Measurements from ENCODE around the gene TTC39C. TPM values are rescaled to one million over a fixed set of nuclear protein-coding genes. Genes with fewer than 3 reads are reported as not detected.

The TTC39C gene
- total RNA-seq, 3 donors from 2014 or later = 8.1 to 14.6 (median 13.2) TPM

DNA sequence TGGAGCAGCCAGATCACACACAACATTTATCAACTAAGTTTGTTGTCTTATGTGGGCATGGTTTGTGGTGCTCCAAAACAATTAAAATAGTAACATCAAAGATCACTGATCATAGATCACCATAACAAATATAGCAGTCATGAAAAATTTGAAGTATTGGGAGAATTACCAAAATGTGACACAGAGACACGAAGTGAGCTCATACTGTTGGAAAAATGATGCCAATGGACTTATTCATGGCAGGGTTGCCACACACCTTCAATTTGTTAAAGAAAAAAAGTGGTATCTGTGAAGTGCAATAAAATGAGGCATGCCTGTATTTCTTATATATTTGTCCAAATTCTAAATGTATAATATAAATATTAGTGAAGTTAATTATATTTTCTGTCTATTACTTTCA lies 81.4 kb downstream of the TTC39C start:
- TF ChIP-seq CTCF (IDR thresholded peaks at IDR 0.05) = no peak
- intact Hi-C loops (cut with DNase I, micrococcal nuclease) = no loop called here
- H3K9me3 ChIP-seq = peaks cover 11% of the 10 kb centered on the region
- DNase-seq = no peak
- H3K4me3 ChIP-seq = no peak overlapping the region
- H3K4me1 ChIP-seq (ENCODE audit: low read depth) = no peaks in the 10 kb centered on the region
- H3K36me3 ChIP-seq (ENCODE audit: low read depth) = no peaks in the 10 kb centered on the region
- ATAC-seq = no peak

GRCh38 chr18:24103320-24104021 lies 88.9 kb downstream of the TTC39C start:
- DNase-seq (no peak), ATAC-seq (no peak)
- intact Hi-C loops (cut with DNase I, micrococcal nuclease) = no loop called here
- no peak for TF ChIP-seq CTCF (IDR thresholded peaks at IDR 0.05)
- Histone ChIP-seq H3K9me3 (no peaks in the 10 kb centered on the region), H3K4me3 (no peak overlapping the region), H3K36me3 (ENCODE audit: low read depth) (no peaks in the 10 kb centered on the region), H3K4me1 (ENCODE audit: low read depth) (no peaks in the 10 kb centered on the region)

DNA sequence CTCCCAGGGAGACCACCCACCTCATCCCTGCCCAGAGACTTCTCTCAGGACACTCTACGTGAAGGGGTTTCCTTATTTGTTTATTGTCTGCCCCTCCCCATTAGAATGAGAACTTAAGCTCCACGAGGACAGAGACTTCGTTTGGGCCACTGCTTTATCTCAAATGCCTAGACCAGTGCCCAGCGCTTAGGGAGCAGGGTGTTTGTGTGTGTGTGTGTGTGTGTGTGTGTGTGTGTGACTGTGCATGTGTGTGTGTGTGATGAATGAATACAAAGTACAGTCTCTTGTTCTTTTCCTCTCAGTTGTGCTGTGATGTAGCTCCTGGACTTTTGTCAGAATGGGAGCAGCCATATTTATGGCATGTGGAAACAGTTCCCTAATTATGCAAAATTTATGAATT lies 89.9 kb downstream of the TTC39C start:
- Histone ChIP-seq H3K9me3 (no peaks in the 10 kb centered on the region), H3K36me3 (ENCODE audit: low read depth) (no peaks in the 10 kb centered on the region), H3K4me1 (ENCODE audit: low read depth) (no peaks in the 10 kb centered on the region), H3K4me3 (no peak overlapping the region)
- DNase-seq = no peak
- ATAC-seq = no peak
- intact Hi-C loops (cut with DNase I, micrococcal nuclease) = no loop called here
- TF ChIP-seq CTCF (IDR thresholded peaks at IDR 0.05) = no peak

DNA sequence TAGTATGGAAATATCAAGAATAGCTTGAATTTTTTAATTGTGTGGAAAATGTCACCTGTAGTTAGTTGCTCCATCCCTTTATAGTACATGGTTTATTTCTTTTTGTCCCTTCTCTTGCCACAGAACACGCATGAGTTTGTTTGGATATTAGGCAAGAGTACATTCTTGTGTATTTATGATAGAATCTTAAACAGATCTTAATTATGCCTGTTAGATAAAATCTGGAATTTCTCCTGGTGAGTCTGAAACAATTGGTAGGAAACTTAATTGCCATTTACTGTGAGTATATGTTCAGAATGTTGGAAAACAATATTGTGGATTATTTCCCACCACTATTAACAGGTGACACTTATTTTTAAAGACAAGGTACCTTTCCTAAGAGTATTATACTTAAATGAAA lies 94.1 kb downstream of the TTC39C start:
- no peak for TF ChIP-seq CTCF (IDR thresholded peaks at IDR 0.05)
- Histone ChIP-seq H3K4me1 (ENCODE audit: low read depth) (no peaks in the 10 kb centered on the region), H3K36me3 (ENCODE audit: low read depth) (no peaks in the 10 kb centered on the region), H3K4me3 (no peak overlapping the region), H3K9me3 (no peaks in the 10 kb centered on the region)
- ATAC-seq (no peak), DNase-seq (no peak)
- intact Hi-C loops (cut with DNase I, micrococcal nuclease) = no loop called here

DNA sequence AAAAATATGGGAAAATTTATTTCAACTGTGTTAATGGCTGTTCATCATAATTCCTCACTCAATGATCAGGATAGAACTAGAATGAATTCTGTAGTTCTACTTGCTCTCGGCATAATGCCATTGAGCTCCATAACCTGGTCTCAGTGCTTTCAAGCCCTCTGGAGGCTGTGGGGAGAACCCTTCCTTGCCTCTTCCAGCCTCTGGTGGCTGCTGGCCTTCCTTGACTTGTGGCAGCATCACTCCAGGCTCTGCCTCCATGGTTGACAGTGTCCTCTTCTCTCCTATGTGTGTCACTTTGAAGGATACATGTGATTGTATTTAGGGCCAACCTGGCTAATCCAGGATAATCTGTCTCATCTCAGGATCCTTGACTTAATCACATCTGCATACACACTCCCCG lies 97.4 kb downstream of the TTC39C start:
- no peaks in the 10 kb centered on the region for H3K36me3 ChIP-seq (ENCODE audit: low read depth)
- TF ChIP-seq CTCF (IDR thresholded peaks at IDR 0.05) = no peak
- no peak for DNase-seq
- H3K4me1 ChIP-seq (ENCODE audit: low read depth) = no peaks in the 10 kb centered on the region
- ATAC-seq = no peak
- no peaks in the 10 kb centered on the region for H3K9me3 ChIP-seq
- intact Hi-C loops (cut with DNase I, micrococcal nuclease) = no loop called here
- no peak overlapping the region for H3K4me3 ChIP-seq

GRCh38 chr18:24112464-24112863 lies 97.9 kb downstream of the TTC39C start:
- H3K9me3 ChIP-seq = no peaks in the 10 kb centered on the region
- H3K4me3 ChIP-seq = no peak overlapping the region
- DNase-seq (no peak), ATAC-seq (no peak)
- no peaks in the 10 kb centered on the region for H3K36me3 ChIP-seq (ENCODE audit: low read depth)
- no peak for TF ChIP-seq CTCF (IDR thresholded peaks at IDR 0.05)
- intact Hi-C loops (cut with DNase I, micrococcal nuclease) = no loop called here
- H3K4me1 ChIP-seq (ENCODE audit: low read depth) = no peaks in the 10 kb centered on the region

All from mucosa of descending colon (tissue), 3 donors.